IPS-NIHi7 (cell line): ENCODE measurements around the gene PRTFDC1.
A peak's percentile ranks its signal among the peaks of the same experiment; 100 is the strongest.
"Not testable (repeated sequence)": the region's sequence is repeated elsewhere in the genome, so short reads cannot be mapped to it uniquely, and the experiment has no call there.

Experiments used
- DNase-seq: peaks from one replicate; pipeline ENCODE4 v3.0.0; 2012; ENCODE audit warnings: mixed read lengths; ENCODE audit errors: extremely low spot score

PRTFDC1 gene

DNA sequence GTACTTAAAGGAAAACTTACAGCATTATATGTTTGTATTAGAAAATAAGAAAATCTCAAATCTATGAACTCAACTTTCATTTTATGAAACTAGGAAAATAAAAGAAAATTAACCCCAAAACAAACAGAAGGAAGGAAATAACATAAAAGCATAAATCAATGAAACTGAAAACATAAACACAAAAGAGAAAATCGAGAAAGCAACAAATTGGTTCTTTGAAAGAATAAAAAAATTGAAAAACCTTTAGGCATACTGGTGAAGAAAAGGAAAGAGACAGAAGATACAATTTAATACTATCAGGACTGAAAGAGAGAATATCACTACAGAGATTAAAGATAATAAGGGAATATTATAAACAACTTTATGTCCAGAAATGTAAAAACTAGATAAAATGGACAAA lies 21.2 kb downstream of the PRTFDC1 start:
- no peak for DNase-seq

DNA sequence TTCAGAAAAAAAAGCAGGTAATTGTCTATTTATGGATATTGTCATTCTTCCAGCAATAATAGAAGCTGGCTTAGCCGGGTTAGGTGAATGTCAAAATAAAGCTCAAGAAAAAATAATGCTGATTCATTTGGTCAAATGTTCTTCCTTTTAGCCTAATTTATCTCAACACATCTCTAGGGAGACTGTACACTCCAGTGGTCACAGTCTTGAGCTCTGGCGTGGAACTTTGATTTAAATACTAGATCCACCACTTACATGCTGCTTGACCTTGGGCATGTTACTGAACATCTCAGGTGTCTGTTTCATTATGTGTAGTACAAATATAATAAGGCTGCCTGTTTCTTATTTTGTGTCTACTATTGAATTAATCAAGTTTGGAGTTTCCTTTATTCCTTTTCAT lies 22.0 kb downstream of the PRTFDC1 start:
- no peak for DNase-seq

DNA sequence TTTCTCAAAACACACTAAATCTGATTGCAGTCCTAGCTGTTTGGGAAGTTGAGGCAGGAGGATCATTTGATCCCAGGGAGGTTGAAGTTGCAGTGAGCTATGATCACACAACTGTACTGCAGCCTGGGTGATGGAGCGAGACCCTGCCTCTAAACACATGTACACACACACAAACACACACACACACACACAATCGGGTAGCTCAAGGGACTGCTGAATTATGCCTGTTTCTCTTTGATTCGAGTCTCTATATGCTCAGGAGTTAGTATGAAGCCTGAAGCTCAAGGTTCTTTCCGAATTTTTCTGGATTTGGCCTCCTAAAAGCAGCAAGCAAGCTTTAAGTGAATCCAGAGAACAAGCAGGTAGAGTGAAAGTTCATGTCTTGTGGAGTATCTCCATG lies 22.5 kb downstream of the PRTFDC1 start:
- no peak for DNase-seq

DNA sequence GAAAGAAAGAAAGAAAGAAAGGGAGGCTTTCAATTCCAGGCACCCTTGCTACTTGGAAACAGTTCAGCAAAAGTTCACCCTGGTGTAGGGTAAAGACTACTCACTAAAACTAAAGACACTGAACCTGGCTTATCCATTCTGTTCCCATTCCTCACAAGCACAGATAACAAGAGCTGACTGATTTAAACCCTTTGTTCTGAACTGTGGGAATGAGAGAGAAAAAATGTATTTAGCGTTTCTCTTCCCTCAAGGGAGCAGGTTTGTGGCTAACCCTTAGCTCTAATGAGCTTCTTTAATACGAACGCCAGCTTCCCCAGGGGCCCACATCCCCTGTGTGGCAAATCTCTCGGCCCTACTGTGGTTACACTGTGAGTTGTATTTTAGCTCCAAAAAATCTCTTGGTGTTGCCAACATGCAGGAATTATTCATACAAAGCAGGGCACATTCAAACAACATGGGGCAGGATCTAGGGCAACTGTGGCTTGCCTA lies 23.3 kb downstream of the PRTFDC1 start:
- DNase-seq, result no peak

DNA sequence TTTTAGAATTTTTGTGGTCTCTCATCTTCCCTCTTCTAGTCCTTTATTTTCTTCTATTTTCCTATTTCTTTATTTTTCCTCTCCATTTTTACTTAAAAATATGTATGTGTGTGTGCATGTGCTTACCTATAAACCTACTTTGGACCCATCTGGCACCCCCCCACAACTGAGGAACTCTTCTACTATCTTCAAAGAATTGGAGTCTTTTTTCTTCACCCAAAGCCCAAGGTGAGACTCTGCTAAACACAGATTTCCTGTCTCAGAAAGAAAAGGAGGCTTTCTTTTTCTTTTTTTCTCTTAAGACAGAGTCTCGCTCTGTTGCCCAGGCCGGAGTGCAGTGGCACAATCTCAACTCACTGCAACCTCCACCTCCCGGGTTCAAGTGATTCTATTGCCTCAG lies 24.2 kb downstream of the PRTFDC1 start:
- no peak for DNase-seq

DNA sequence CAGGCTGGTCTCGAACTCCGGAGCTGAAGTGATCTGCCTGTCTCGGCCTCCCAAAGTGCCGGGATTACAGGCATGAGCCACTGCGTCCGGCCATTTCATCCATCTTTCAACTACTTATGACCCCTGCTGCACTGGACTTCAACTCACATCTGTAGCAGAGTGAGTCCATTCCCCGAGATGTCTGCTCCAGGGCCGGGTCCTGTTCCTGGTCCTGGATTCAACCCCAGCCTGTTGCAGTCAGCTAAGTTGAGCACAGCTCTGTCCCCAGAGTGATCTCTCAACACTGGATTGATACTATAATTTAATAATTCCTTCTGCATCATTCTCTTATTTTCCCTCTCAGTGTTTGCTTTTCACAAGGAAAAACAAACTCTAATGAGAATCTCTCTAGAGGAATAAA lies 25.8 kb downstream of the PRTFDC1 start:
- no peak for DNase-seq

DNA sequence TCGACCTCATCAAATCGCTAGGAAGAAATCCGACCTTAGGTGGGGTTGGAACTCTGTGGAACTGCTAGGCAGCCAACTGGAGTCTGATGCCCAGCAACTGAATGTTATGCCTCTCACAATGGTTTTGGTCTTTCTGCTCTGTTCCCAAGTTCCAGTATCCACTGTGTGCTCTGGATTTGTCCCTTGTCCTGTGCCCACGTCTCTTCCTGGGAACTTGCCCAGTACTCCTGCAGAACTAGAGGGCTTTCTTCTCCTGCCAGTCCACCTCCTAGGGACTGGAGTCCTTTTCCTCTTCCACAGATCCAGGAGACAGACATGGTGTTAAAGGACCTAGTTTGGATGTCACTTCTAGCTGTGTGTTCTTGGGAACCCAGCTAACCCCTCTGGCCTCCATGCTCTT lies 26.6 kb downstream of the PRTFDC1 start:
- DNase-seq, result no peak

DNA sequence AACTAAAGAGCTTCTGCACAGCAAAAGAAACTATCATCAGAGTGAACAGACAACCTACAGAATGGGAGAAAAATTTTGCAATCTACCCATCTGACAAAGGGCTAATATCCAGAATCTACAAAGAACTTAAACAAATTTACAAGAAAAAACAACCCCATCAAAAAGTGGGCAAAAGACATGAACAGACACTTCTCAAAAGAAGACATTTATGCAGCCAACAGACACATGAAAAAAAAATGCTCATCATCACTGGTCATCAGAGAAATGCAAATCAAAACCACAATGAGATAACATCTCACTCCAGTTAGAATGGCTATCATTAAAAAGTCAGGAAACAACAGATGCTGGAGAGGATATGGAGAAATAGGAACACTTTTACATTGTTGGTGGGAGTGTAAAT lies 27.9 kb downstream of the PRTFDC1 start:
- DNase-seq, result not testable (repeated sequence)

DNA sequence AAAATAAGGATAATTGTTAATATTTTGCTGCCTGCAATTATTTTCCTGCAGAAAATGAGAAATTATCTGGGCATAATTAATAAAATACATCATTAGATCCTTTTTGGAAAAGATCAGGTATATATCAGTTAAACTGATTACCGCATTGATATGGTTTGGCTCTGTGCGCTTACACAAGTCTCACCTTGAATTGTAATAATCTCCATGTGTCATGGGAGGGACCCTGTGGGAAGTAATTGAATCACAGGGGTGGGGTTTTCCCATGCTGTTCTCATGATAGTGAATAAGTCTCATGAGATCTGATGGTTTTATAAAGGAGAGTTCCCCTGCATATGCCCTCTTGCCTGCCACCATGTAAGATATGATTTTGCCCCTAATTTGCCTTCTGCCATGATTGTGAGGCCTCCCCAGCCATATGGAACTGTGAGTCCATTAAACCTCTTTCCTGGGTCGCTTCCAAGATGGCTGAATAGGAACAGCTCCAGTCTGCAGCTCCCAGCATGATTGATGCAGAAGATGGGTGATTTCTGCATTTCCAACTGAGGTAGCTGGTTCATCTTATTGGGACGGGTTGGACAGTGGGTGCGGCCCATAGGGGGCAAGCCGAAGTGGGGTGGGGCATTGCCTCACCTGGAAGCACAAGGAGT lies 30.1 kb downstream of the PRTFDC1 start:
- not testable (repeated sequence) for DNase-seq

DNA sequence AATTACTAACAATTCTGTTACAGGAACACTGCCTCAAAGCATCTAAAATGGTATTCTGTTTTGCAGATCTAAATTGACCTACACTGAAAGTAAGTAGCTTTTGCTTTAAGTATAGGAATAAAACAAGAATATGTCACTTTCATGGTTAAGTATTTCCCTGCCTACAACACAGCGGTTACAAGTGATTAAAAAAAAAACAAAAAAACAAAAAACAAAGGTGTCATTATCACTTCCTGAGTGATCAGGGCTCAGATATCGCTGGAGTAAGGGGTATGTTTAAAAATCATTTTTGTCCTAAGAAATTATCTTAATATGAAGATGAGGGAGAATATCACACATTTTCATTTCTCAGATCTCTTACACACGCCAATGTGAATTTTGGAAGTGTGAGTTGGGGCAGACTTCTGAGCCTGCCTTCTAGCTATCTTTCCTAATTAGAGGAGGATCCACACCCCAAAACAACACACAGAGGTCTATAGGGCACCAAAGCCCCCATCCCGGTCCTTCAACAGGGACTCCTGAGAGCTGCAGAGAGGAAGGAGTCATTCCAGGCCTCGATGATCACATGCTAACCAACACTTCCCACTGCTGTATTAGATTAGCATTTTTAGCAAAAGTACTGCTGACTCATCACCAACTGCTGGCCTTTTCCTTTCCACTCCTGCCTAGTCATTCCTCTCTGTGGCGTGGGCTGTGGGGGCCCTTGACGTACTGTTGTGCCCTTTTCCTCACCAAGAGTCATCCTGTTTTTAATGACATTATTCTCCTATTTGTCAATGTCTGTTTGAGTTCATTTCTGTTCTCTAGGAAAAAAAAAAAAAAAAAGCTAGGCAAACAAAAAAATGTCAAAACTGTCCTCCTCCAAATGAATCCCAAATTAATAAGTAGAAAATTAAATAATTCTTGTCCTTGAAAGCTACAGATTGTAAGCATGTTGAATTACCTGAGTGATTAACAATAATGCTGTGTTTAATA lies 31.2 kb downstream of the PRTFDC1 start:
- peak; percentile 62 for DNase-seq

DNA sequence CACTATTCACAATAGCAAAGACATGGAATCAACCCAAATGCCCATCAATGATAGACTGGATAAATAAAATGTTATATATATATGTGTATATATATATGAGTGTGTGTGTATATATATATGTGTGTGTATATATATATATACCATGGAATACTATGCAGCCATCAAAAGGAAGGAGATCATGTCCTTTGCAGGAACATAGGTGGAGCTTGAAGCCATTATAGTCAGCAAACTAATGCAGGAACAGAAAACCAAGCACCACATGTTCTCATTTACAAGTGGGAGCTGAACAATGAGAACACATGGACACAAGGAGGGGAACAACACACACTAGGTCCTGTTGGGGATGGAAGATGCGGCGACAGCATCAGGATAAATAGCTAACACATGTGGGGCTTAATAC lies 32.2 kb downstream of the PRTFDC1 start:
- DNase-seq, result not testable (repeated sequence)

DNA sequence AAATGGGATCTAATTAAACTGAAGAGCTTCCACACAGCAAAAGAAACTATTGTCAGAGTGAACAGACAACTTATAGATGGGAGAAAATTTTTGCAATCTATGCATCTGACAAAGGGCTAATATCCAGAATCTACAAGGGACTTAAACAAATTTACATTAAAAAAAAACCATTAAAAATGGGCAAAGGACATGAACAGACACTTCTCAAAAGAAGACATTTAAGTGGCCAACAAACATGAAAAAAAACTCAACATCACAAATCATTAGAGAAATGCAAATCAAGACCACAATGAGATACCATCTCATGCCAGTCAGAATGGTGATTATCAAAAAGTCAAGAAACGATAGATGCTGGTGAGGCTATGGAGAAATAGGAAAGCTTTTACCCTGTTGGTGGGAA lies 32.8 kb downstream of the PRTFDC1 start:
- DNase-seq, result not testable (repeated sequence)

DNA sequence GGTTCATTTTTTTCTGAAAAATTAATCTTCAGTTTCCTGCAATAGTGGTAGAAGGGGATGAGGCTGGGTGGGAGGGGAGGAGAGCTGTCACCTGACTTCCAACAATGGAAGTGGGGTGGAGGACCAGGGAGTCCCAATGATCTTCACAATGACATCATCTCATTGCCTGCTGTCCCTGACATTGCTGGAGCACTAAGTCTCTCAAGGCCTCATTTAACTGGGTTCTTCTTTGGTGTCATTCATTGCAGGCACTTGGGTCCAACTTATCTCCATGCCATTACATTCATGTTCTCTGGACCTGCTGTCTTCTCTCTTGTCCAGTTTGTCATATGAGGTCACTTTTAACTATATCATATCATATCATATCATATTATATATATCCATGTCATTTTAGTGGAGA lies 34.4 kb downstream of the PRTFDC1 start:
- no peak for DNase-seq

DNA sequence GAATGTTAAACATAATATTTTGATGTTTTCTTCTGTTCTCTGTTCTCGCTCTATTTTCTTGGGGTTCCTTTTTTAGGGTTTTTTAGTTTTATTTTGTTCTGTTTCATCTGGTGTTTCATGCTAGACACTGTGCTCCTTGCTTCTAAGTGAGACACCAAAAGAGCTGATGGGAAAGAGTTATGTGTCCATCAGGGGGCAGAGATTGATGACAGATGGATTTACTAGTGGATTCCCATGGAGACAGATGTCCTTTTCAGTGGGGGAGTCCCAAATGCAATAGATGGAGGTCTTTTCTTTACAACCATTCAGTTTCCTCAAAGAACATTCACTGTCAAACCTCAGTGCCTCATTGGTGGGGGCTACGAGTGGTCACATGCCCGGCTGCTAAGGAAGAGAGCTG lies 34.9 kb downstream of the PRTFDC1 start:
- no peak for DNase-seq

DNA sequence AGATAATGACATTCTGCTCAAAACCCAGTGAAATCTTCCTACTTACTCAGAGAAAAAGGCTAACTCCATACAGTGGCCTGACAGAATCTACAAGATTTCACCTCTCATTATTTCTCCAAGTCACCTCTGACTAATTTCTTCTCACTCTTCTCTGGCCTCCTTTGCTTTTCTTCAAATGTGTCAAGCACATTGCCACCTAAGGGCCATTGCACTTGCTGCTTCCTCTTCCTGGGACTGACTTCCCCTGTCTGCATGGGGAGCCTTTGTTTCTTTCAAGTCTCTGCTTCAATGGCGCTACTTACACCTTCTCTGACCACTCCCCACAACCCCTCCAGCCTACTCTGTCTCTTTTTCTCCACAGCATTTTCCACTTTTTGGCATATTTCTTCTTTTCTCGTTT lies 36.0 kb downstream of the PRTFDC1 start:
- no peak for DNase-seq

DNA sequence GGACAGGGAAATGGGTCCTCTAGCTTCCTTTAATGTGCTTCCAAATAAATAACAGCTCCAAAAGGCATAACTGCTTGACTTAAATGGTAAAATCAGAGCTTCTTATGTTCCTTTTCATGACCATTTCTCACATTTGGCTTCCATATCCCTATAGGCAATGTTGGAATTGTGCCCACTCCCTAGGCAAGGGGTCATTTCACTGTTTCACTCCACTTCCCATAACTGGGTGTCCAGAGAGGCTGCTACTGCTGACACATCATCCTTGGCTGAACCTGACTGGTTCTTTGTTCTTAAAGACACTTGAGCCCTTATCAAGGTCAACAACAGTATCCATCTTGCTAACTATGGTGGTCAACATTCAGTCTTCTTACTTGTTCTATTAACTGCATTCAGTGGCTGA lies 37.1 kb downstream of the PRTFDC1 start:
- no peak for DNase-seq

DNA sequence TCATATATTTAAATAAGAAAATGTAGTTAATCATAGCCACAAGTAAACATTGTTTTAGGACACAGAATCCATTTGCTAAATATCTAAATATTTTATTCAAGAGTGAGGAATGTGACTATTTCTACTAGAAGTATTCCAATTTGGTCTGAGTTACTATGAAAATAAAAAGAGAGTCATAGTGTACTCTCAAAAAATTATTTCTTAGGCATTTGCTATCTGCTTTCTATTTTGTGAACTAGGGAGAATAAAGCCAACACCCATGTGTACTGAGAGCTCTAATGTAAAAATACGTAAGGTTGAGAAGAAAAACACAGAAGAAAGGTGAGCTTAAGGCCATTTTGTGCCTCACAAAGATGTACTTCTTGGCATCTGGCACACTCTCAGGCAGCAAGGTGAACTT lies 38.3 kb downstream of the PRTFDC1 start:
- no peak for DNase-seq

DNA sequence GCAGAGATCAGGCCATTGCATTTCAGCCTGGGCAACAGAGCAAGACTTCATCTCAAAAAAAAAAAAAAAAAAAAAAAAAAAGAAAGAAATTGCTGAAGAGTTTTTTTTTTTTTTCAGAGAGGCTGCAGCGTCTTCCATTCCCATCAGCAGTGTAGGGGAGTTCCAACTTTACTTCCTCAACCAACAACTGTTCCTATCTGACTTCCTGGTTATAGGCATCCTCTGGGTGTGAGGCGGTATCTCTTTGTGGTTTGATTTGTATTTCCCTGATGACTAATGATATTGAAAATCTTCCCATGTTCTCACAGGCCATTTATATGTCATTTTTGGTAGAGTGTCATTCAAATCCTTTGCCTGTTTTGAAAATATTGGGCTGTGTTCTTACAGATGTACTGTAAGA lies 40.2 kb downstream of the PRTFDC1 start:
- DNase-seq, result no peak

DNA sequence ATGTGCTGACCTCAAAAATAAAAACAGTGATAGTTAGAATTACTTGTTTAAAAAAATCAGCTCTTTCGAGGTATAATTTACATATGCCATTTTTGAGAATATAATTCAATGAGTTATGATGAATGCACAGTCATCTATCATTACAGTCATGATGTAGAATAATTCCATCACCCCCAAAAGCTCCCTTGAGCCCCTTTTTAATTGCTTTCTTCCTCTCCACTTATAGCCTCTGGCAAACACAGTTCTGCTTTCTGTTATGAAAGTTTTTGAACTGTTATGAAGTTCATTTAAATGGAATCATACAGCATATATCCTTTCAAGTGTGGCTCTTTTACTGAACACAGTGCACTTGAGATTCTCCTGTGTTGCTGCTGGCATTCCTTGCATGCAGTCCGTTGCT lies 41.4 kb downstream of the PRTFDC1 start:
- no peak for DNase-seq

DNA sequence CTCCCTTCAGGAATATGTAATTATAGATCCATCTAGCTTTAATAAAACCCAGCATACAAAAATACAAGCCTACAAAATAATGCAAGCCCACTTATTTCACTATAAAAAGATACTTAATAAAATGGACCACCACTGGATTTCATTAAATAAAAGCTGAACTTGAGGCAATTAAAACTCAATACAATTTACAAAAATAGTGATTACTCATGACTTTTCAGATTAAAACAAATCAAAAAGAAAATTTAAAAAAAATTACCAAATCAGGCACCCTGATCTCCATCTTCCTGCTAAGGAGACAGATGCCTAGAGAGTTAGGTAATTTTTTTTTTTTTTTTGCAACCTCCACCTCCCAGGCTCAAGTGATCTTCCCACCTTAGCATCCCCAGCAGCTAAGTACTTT lies 41.8 kb downstream of the PRTFDC1 start:
- no peak for DNase-seq

DNA sequence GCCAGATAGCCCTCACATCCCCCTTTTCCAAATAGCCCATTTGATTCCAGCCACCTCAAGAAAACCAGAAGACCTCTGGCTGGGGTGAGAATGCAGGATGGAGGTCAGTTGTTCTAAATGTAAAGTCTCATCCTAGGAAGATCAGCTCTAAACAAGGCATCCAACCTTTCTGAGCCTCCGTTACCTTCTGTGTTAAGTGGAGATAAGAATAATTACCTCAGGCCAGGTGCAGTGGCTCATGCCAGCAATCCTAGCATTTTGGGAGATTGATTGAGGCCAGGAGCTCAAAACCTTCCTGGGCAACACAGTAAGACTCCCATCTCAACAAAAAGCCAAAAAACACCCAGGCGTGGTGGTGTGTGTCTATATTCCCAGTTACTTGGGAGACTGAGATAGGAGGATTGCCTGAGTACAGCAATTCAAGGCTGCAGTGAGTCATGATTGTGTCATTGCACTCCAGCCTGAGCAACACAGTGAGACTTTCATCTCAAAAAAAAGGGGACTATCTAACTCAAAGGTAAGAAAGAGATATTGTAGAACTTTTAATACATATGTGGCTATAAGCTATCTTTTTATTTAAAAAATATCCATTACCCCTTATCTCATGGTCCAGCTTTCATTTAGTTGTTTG lies 43.5 kb downstream of the PRTFDC1 start:
- DNase-seq, result no peak

DNA sequence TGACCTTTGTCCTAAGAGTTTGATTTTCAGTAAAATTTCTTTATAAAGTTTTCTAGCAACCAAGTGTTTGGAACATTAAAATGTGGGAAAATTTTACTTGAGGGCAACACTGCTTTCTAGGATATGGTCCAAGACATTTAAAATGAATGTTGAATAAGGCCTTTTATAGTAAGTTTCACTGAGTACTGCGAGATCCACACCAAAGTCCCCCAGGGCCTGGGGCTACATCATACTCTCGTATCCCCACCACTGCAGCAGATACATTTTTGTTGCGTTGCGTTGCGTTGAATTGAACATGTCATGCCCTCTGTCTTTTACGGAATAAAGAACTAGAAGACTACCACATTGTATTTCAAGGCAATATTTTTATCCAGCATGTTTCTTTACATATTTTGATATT lies 44.5 kb downstream of the PRTFDC1 start:
- DNase-seq, result no peak

DNA sequence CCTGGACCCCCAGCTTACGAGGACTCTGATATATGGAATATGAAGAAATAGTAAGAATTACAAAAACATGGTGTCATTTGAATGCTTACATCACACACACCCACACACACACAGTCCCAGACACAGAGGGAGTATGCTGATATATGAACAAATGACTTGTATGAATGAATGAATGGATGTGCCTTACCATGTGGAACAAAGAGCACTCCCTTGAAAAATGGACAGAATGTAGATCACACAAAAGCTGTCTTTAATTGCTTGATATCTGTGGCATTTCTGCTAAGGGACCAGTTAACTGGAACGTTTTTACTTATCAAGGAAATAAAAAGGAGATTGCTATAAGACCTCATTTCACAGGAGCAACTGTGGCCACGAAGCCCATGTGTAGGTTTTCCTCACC lies 46.0 kb downstream of the PRTFDC1 start:
- DNase-seq, result no peak
